SJSA1 (cell line): Measurements from ENCODE around the gene LMF1. TPM values are rescaled to one million over a fixed set of nuclear protein-coding genes. Genes with fewer than 3 reads are reported as not detected.

Experiments
- DNase-seq, 2 experiments: peaks; one replicate each; pipeline ENCODE4 v3.0.0-alpha.2; 2015 to 2020; ENCODE audit warnings: low spot score in 2 of 2, low read depth in 1 of 2
- H3K27ac ChIP-seq: fragments of 250-450 bp; sonication (Bioruptor Pico); 2 replicates; pipeline ENCODE4 v1.5.1; 2020; ENCODE audit warnings: mild to moderate bottlenecking, moderate library complexity
- H3K27me3 ChIP-seq: fragments of 250-450 bp; sonication (Bioruptor Pico); replicated peaks from 2 replicates; pipeline ENCODE4 v1.5.1; 2020; ENCODE audit warnings: mild to moderate bottlenecking, moderate library complexity
- H3K36me3 ChIP-seq: fragments of 250-450 bp; sonication (Bioruptor Pico); 2 replicates; pipeline ENCODE4 v1.5.1; 2020; ENCODE audit warnings: mild to moderate bottlenecking
- H3K4me1 ChIP-seq: fragments of 250-450 bp; sonication (Bioruptor Pico); replicated peaks from 2 replicates; pipeline ENCODE4 v1.6.1; 2021; ENCODE audit warnings: mild to moderate bottlenecking
- H3K4me3 ChIP-seq: fragments of 250-450 bp; sonication (Bioruptor Pico); 2 replicates; pipeline ENCODE4 v1.5.1; 2020; ENCODE audit warnings: mild to moderate bottlenecking
- H3K9me3 ChIP-seq: fragments of 250-450 bp; sonication (Bioruptor Pico); replicated peaks from 2 replicates; pipeline ENCODE4 v1.5.1; 2020; ENCODE audit warnings: mild to moderate bottlenecking
- total RNA-seq: library from RNA; depleted of rRNA; stranded (reverse); fragments of >200 nt; shearing (Covaris generic); gene quantifications from 2 replicates; pipeline ENCODE4 v1.2.3, GENCODE V29; 2014

Gene LMF1
- total RNA-seq, 1 experiment from 2014 or later, result 23.5 TPM

GRCh38 chr16:937311-937710 lies 33.5 kb downstream of the LMF1 start:
- Histone ChIP-seq H3K36me3 (no peaks in the 10 kb centered on the region), H3K27me3 (no peaks in the 10 kb centered on the region), H3K27ac (no peak overlapping the region), H3K4me3 (no peak overlapping the region), H3K4me1 (no peaks in the 10 kb centered on the region), H3K9me3 (no peaks in the 10 kb centered on the region; the same call in 1 of the 2 replicates)
- no peak for DNase-seq

- Histone ChIP-seq H3K27me3 (no peaks in the 10 kb centered on the region), H3K27ac (no peak overlapping the region), H3K9me3 (no peaks in the 10 kb centered on the region), H3K4me3 (no peak overlapping the region), H3K36me3 (no peaks in the 10 kb centered on the region), H3K4me1 (no peaks in the 10 kb centered on the region)
- DNase-seq, result no peak
These were observed 35.1 kb downstream of the LMF1 start for GRCh38 chr16:935684-936083.

- H3K4me3 ChIP-seq, result no peak overlapping the region
- no peaks in the 10 kb centered on the region for H3K36me3 ChIP-seq
- no peak for DNase-seq
- H3K27me3 ChIP-seq, result no peaks in the 10 kb centered on the region
- no peak overlapping the region for H3K27ac ChIP-seq
- no peaks in the 10 kb centered on the region for H3K9me3 ChIP-seq
- no peaks in the 10 kb centered on the region for H3K4me1 ChIP-seq
These were observed 36.6 kb downstream of the LMF1 start for GRCh38 chr16:934178-934577.

GRCh38 chr16:933581-933980 lies 37.2 kb downstream of the LMF1 start:
- Histone ChIP-seq H3K9me3 (no peaks in the 10 kb centered on the region), H3K4me3 (no peak overlapping the region), H3K27me3 (no peaks in the 10 kb centered on the region), H3K36me3 (no peaks in the 10 kb centered on the region), H3K4me1 (no peaks in the 10 kb centered on the region), H3K27ac (no peak overlapping the region)
- DNase-seq, result no peak

GRCh38 chr16:932831-933330 lies 37.9 kb downstream of the LMF1 start:
- no peak for DNase-seq
- H3K27me3 ChIP-seq, result no peaks in the 10 kb centered on the region
- H3K27ac ChIP-seq, result no peak overlapping the region
- H3K4me1 ChIP-seq, result no peaks in the 10 kb centered on the region
- H3K4me3 ChIP-seq, result no peak overlapping the region
- H3K9me3 ChIP-seq, result no peaks in the 10 kb centered on the region
- no peaks in the 10 kb centered on the region for H3K36me3 ChIP-seq

- DNase-seq, result no peak
- no peak overlapping the region for H3K27ac ChIP-seq
- H3K36me3 ChIP-seq, result no peaks in the 10 kb centered on the region
- H3K9me3 ChIP-seq, result no peaks in the 10 kb centered on the region
- no peaks in the 10 kb centered on the region for H3K4me1 ChIP-seq
- H3K27me3 ChIP-seq, result no peaks in the 10 kb centered on the region
- H3K4me3 ChIP-seq, result no peak overlapping the region
These were observed 38.9 kb downstream of the LMF1 start for GRCh38 chr16:931626-932500.

- no peak for DNase-seq
- Histone ChIP-seq H3K27ac (no peak overlapping the region), H3K9me3 (no peaks in the 10 kb centered on the region), H3K36me3 (no peaks in the 10 kb centered on the region), H3K4me1 (no peaks in the 10 kb centered on the region), H3K4me3 (no peak overlapping the region), H3K27me3 (no peaks in the 10 kb centered on the region)
These were observed 39.6 kb downstream of the LMF1 start for GRCh38 chr16:931171-931570.

- H3K4me3 ChIP-seq, result no peak overlapping the region
- no peaks in the 10 kb centered on the region for H3K4me1 ChIP-seq
- DNase-seq, result no peak
- no peak overlapping the region for H3K27ac ChIP-seq
- H3K9me3 ChIP-seq, result no peaks in the 10 kb centered on the region
- H3K27me3 ChIP-seq, result no peaks in the 10 kb centered on the region
- H3K36me3 ChIP-seq, result no peaks in the 10 kb centered on the region
These were observed 40.3 kb downstream of the LMF1 start for GRCh38 chr16:930511-930910.

GRCh38 chr16:930076-930475 lies 40.7 kb downstream of the LMF1 start:
- H3K27ac ChIP-seq, result no peak overlapping the region
- H3K4me1 ChIP-seq, result no peaks in the 10 kb centered on the region
- DNase-seq, result no peak
- H3K27me3 ChIP-seq, result no peaks in the 10 kb centered on the region
- no peak overlapping the region for H3K4me3 ChIP-seq
- H3K9me3 ChIP-seq, result no peaks in the 10 kb centered on the region
- H3K36me3 ChIP-seq, result no peaks in the 10 kb centered on the region

GRCh38 chr16:929227-930073 lies 41.3 kb downstream of the LMF1 start:
- no peak for DNase-seq
- no peak overlapping the region for H3K4me3 ChIP-seq
- H3K27me3 ChIP-seq, result no peaks in the 10 kb centered on the region
- H3K27ac ChIP-seq, result no peak overlapping the region
- no peaks in the 10 kb centered on the region for H3K4me1 ChIP-seq
- no peaks in the 10 kb centered on the region for H3K9me3 ChIP-seq
- no peaks in the 10 kb centered on the region for H3K36me3 ChIP-seq

GRCh38 chr16:928526-928925 lies 42.3 kb downstream of the LMF1 start:
- Histone ChIP-seq H3K4me3 (no peak overlapping the region), H3K4me1 (no peaks in the 10 kb centered on the region), H3K36me3 (no peaks in the 10 kb centered on the region), H3K27ac (no peak overlapping the region), H3K27me3 (no peaks in the 10 kb centered on the region), H3K9me3 (no peaks in the 10 kb centered on the region)
- DNase-seq, result no peak

- no peak for DNase-seq
- Histone ChIP-seq H3K9me3 (no peaks in the 10 kb centered on the region), H3K36me3 (no peaks in the 10 kb centered on the region), H3K4me3 (no peak overlapping the region), H3K27ac (no peak overlapping the region), H3K4me1 (no peaks in the 10 kb centered on the region), H3K27me3 (no peaks in the 10 kb centered on the region)
These were observed 42.9 kb downstream of the LMF1 start for GRCh38 chr16:927931-928330.

- Histone ChIP-seq H3K27ac (no peak overlapping the region), H3K4me1 (no peaks in the 10 kb centered on the region), H3K4me3 (no peak overlapping the region), H3K27me3 (no peaks in the 10 kb centered on the region), H3K36me3 (no peaks in the 10 kb centered on the region), H3K9me3 (no peaks in the 10 kb centered on the region)
- no peak for DNase-seq
These were observed 43.4 kb downstream of the LMF1 start for GRCh38 chr16:927406-927805.

GRCh38 chr16:926715-927114 lies 44.1 kb downstream of the LMF1 start:
- H3K36me3 ChIP-seq, result no peaks in the 10 kb centered on the region
- H3K4me1 ChIP-seq, result no peaks in the 10 kb centered on the region
- no peak for DNase-seq
- no peak overlapping the region for H3K4me3 ChIP-seq
- no peaks in the 10 kb centered on the region for H3K27me3 ChIP-seq
- no peak overlapping the region for H3K27ac ChIP-seq
- no peaks in the 10 kb centered on the region for H3K9me3 ChIP-seq
